HT1080 (cell line): ENCODE measurements around the gene RRAGD. TPM values are rescaled to one million over a fixed set of nuclear protein-coding genes. Genes with fewer than 3 reads are reported as not detected.
A peak's percentile ranks its signal among the peaks of the same experiment; 100 is the strongest.

ENCODE experiments used
- DNase-seq: peaks from one replicate; pipeline ENCODE4 v3.0.0-alpha.2; 2015; ENCODE audit warnings: low read depth
- polyA plus RNA-seq, 2 experiments: library from polyadenylated mRNA; depleted of rRNA; stranded (reverse); fragments of >200 nt; gene quantifications; 2 replicates each; pipeline ENCODE4 v1.2.3, GENCODE V29; 2015
- total RNA-seq: library from RNA; depleted of rRNA; stranded (reverse); fragments of >200 nt; shearing (Covaris generic); gene quantifications from 2 replicates; pipeline ENCODE4 v1.2.3, GENCODE V29; 2014; rRNA removed

RRAGD gene
- total RNA-seq, result 3.6 and 5.3 TPM in 2 replicates
- polyA plus RNA-seq (2015; cell fraction: cytosol; rRNA removed), result 1.3 and 3.3 TPM in 2 replicates
- polyA plus RNA-seq (2015; cell fraction: nucleus; rRNA removed), result 1.1 and 1.7 TPM in 2 replicates

GRCh38 chr6:89412071-89413005 is at the start of gene RRAGD:
RRAGD (minus strand) TSS chr6:89412273; CDS start chr6:89411993, 280 bp downstream.
- DNase-seq, result no peak

- DNase-seq, result no peak
These were observed 48.6 kb upstream of the RRAGD start for GRCh38 chr6:89460713-89461112.

- DNase-seq, result no peak
These were observed 47.4 kb upstream of the RRAGD start for GRCh38 chr6:89459501-89459900.

- DNase-seq, result no peak
These were observed 46.6 kb upstream of the RRAGD start for GRCh38 chr6:89458704-89459103.

GRCh38 chr6:89454300-89454699 is 42.2 kb upstream of the RRAGD start:
- DNase-seq, result no peak

GRCh38 chr6:89452281-89452680 is 40.2 kb upstream of the RRAGD start:
- no peak for DNase-seq

- no peak for DNase-seq
These were observed 37.1 kb upstream of the RRAGD start for GRCh38 chr6:89449193-89449592.

GRCh38 chr6:89443658-89444057 is 31.6 kb upstream of the RRAGD start:
- no peak for DNase-seq

- DNase-seq, result no peak
These were observed 28.1 kb upstream of the RRAGD start for GRCh38 chr6:89440200-89440599.

- no peak for DNase-seq
These were observed 26.9 kb upstream of the RRAGD start for GRCh38 chr6:89439014-89439413.

GRCh38 chr6:89438248-89438647 is 26.2 kb upstream of the RRAGD start:
- DNase-seq, result no peak

- DNase-seq, result no peak
These were observed 24.2 kb upstream of the RRAGD start for GRCh38 chr6:89436226-89436625.

- DNase-seq, result no peak
These were observed 22.9 kb upstream of the RRAGD start for GRCh38 chr6:89434954-89435353.

GRCh38 chr6:89434150-89434499 is 22.1 kb upstream of the RRAGD start:
- DNase-seq, result no peak

GRCh38 chr6:89433252-89434149 is 21.4 kb upstream of the RRAGD start:
- DNase-seq, result no peak

GRCh38 chr6:89432875-89433251 is 20.8 kb upstream of the RRAGD start, which contains the start of gene ANKRD6:
ANKRD6 (plus strand) TSS chr6:89433152; CDS start chr6:89566977, 133,825 bp downstream.
- DNase-seq, result peak; percentile 28

- no peak for DNase-seq
These were observed 18.3 kb upstream of the RRAGD start for GRCh38 chr6:89430201-89430962.

GRCh38 chr6:89416796-89417195 is 4.7 kb upstream of the RRAGD start:
- DNase-seq, result no peak

- DNase-seq, result no peak
These were observed 3.1 kb upstream of the RRAGD start for GRCh38 chr6:89415185-89415584.

GRCh38 chr6:89414215-89414614 is 2.1 kb upstream of the RRAGD start:
- no peak for DNase-seq

- no peak for DNase-seq
These were observed 930 bp upstream of the RRAGD start for GRCh38 chr6:89413006-89413400.
